Right lobe of liver (tissue), 4 donors: ENCODE results near the gene RNF141.

Experiments used
- CTCF ChIP-seq, 4 donors: fragments of 200-600 bp in 3 of 4; fragments of 450-650 bp in 1 of 4; IDR thresholded peaks; one replicate each; pipeline versions ENCODE4 v1.5.1 to v1.8.0; 2016 to 2022; ENCODE audit warnings: antibody characterized with exemption in 4 of 4, mild to moderate bottlenecking in 2 of 4
- POLR2A ChIP-seq: fragments of 450-650 bp; IDR thresholded peaks from one replicate; pipeline ENCODE4 v1.6.1; 2017; ENCODE audit warnings: antibody characterized with exemption, mild to moderate bottlenecking
- donor health status: DM: no; HTN: no; CAD: no.
- donor health status: DM: no; HTN: no; CAD: no.
- donor health status: DM: no; HTN: yes; CAD: no.

GRCh38 chr11:10532526-10532925, 8.5 kb downstream of the RNF141 start:
- TF ChIP-seq CTCF (IDR thresholded peaks at IDR 0.05) = no peak
- TF ChIP-seq POLR2A = no peak
